ENCODE measurements around the gene NDUFA7.
"Not testable (repeated sequence)": the region's sequence is repeated elsewhere in the genome, so short reads cannot be mapped to it uniquely, and the experiment has no call there.

The NDUFA7 gene

GRCh38 chr19:8304841-8305621 lies 16.1 kb downstream of the NDUFA7 start:
- no peak overlapping the region for H3K4me3 ChIP-seq
- no peak overlapping the region for H3K27ac ChIP-seq

GRCh38 chr19:8302734-8303133 lies 18.4 kb downstream of the NDUFA7 start:
- Histone ChIP-seq H3K4me3 (no peak overlapping the region), H3K27ac (no peak overlapping the region)

- Histone ChIP-seq H3K4me3 (no peak overlapping the region), H3K27ac (no peak overlapping the region)
These were observed 18.9 kb downstream of the NDUFA7 start for GRCh38 chr19:8302357-8302691.

- H3K27ac ChIP-seq = not testable (repeated sequence)
These were observed 29.8 kb downstream of the NDUFA7 start for GRCh38 chr19:8291337-8291736.

GRCh38 chr19:8276508-8276907 lies 44.7 kb downstream of the NDUFA7 start:
- H3K4me3 ChIP-seq, H3K27ac ChIP-seq: not testable (repeated sequence)

More at GRCh38 chr19:8291337-8291736, 29.8 kb downstream of the NDUFA7 start:
- not testable (repeated sequence) for H3K4me3 ChIP-seq

GRCh38 chr19:8269724-8270123 lies 51.5 kb downstream of the NDUFA7 start:
- Histone ChIP-seq H3K4me3 (no peak overlapping the region), H3K27ac (peak overlapping the region in 5 of 21 experiments; percentile 42 to 73 (median 64))

GRCh38 chr19:8265872-8266271 lies 55.3 kb downstream of the NDUFA7 start:
- no peak overlapping the region for H3K27ac ChIP-seq
- H3K4me3 ChIP-seq = no peak overlapping the region

- not testable (repeated sequence) for H3K27ac ChIP-seq, H3K4me3 ChIP-seq
These were observed 56.9 kb downstream of the NDUFA7 start for GRCh38 chr19:8264248-8264647.

- no peak overlapping the region for H3K27ac ChIP-seq
- H3K4me3 ChIP-seq = no peak overlapping the region
These were observed 58.7 kb downstream of the NDUFA7 start for GRCh38 chr19:8262431-8262830.

GRCh38 chr19:8261881-8262280 lies 59.3 kb downstream of the NDUFA7 start:
- no peak overlapping the region for H3K27ac ChIP-seq
- H3K4me3 ChIP-seq = no peak overlapping the region

GRCh38 chr19:8261347-8261746 lies 59.8 kb downstream of the NDUFA7 start:
- H3K4me3 ChIP-seq = no peak overlapping the region
- H3K27ac ChIP-seq = no peak overlapping the region

Measured in skin epidermis (tissue), 12 donors.